ENCODE measurements around the gene TMIGD3.
A peak's percentile ranks its signal among the peaks of the same experiment; 100 is the strongest.

Gene TMIGD3

GRCh38 chr1:111474106-111474505 is 29.3 kb downstream of the TMIGD3 start:
- DNase-seq = no peak

- DNase-seq = no peak
Measured at GRCh38 chr1:111471538-111471937, 31.9 kb downstream of the TMIGD3 start.

GRCh38 chr1:111471012-111471411 is 32.4 kb downstream of the TMIGD3 start:
- no peak for DNase-seq

- no peak for DNase-seq
Measured at GRCh38 chr1:111470596-111470995, 32.8 kb downstream of the TMIGD3 start.

- no peak for DNase-seq
Measured at GRCh38 chr1:111469539-111469938, 33.9 kb downstream of the TMIGD3 start.

GRCh38 chr1:111468717-111469100 is 34.7 kb downstream of the TMIGD3 start:
- no peak for DNase-seq

- no peak for DNase-seq
Measured at GRCh38 chr1:111467865-111468716, 35.3 kb downstream of the TMIGD3 start.

GRCh38 chr1:111466480-111466879 is 37.0 kb downstream of the TMIGD3 start:
- DNase-seq = no peak

- DNase-seq = no peak
Measured at GRCh38 chr1:111465754-111466153, 37.7 kb downstream of the TMIGD3 start.

GRCh38 chr1:111463029-111463683 is 40.3 kb downstream of the TMIGD3 start:
- DNase-seq = peak; percentile 52

- no peak for DNase-seq
Measured at GRCh38 chr1:111462370-111463028, 40.9 kb downstream of the TMIGD3 start.

- no peak for DNase-seq
Measured at GRCh38 chr1:111461765-111462164, 41.7 kb downstream of the TMIGD3 start.

- no peak for DNase-seq
Measured at GRCh38 chr1:111455642-111456031, 47.8 kb downstream of the TMIGD3 start.

- no peak for DNase-seq
Measured at GRCh38 chr1:111454859-111455641, 48.4 kb downstream of the TMIGD3 start.

- no peak for DNase-seq
Measured at GRCh38 chr1:111453706-111454105, 49.7 kb downstream of the TMIGD3 start.

GRCh38 chr1:111452581-111452980 is 50.9 kb downstream of the TMIGD3 start:
- no peak for DNase-seq

- no peak for DNase-seq
Measured at GRCh38 chr1:111450185-111450584, 53.2 kb downstream of the TMIGD3 start.

- DNase-seq = no peak
Measured at GRCh38 chr1:111449703-111450017, 53.8 kb downstream of the TMIGD3 start.

- DNase-seq = peak; percentile 99
Measured at GRCh38 chr1:111448918-111449702, 54.3 kb downstream of the TMIGD3 start, which contains the start of the genes ATP5PB and WDR77. ATP5PB (plus strand) TSS chr1:111449464; CDS start chr1:111449542, 78 bp downstream. WDR77 (minus strand) TSS chr1:111449256; CDS start chr1:111449169, 87 bp downstream.

- peak; percentile 11 for DNase-seq
Measured at GRCh38 chr1:111448482-111448917, 54.9 kb downstream of the TMIGD3 start.

- DNase-seq = no peak
Measured at GRCh38 chr1:111446967-111447892, 56.2 kb downstream of the TMIGD3 start.
